Endothelial cell of umbilical vein (primary cell): ENCODE results near the gene CHMP6. TPM values are rescaled to one million over a fixed set of nuclear protein-coding genes. Genes with fewer than 3 reads are reported as not detected.

ENCODE experiments used
- BruUV-seq: library from RNA; stranded (reverse); fragments of 400-500 nt; replicated peaks from 2 replicates; lab custom pipeline; 2021; lab: Mats Ljungman, UMichigan
- CTCF ChIA-PET: fragments of 300-600, 350-600 bp; sonication (Branson Sonifier 250); formaldehyde crosslinking; loops from one replicate; lab custom pipeline; 2021; ENCODE audit warnings: antibody characterized with exemption, inconsistent platforms; lab: Charles Lee
- POLR2A ChIA-PET: fragments of 300-600, 350-600 bp; sonication (Branson Sonifier 250); formaldehyde crosslinking; loops from one replicate; lab custom pipeline; 2021; ENCODE audit warnings: antibody characterized with exemption, inconsistent platforms; lab: Charles Lee
- DNase-seq: peaks from one replicate; pipeline ENCODE4 v3.0.0-alpha.2; 2011; ENCODE audit warnings: low read depth, low spot score
- FAIRE-seq: peaks from 2 replicates; lab custom pipeline; 2011; peaks lifted over from hg19 to GRCh38; lab: Jason Lieb, UNC
- H2AFZ ChIP-seq: 2 replicates; pipeline ENCODE4 v1.6.0; 2012; ENCODE audit warnings: low read depth, low read length, control low read depth, inconsistent platforms
- H3K27ac ChIP-seq: 2 replicates; pipeline ENCODE4 v1.5.1; 2011; ENCODE audit warnings: low read depth, mild to moderate bottlenecking, control low read depth, low read length, moderate library complexity; ENCODE audit not compliant: insufficient read depth
- H3K27me3 ChIP-seq, 2 experiments: 2 replicates each; pipeline versions ENCODE4 v1.6.0 to v1.6.1; 2011; ENCODE audit warnings: low read length in 2 of 2, mixed read lengths in 1 of 2; ENCODE audit not compliant: control insufficient read depth in 2 of 2, insufficient read depth in 2 of 2
- H3K36me3 ChIP-seq, 2 experiments: 2 replicates in 1 of 2; 3 replicates in 1 of 2; pipeline ENCODE4 v1.5.1; 2011; ENCODE audit warnings: low read length in 2 of 2, mild to moderate bottlenecking in 1 of 2, moderate library complexity in 1 of 2; ENCODE audit not compliant: control insufficient read depth in 2 of 2, insufficient read depth in 2 of 2; ENCODE audit errors: extremely low read depth in 1 of 2
- H3K4me1 ChIP-seq: 3 replicates; pipeline ENCODE4 v1.5.1; 2011; ENCODE audit warnings: mild to moderate bottlenecking, low read length; ENCODE audit not compliant: control insufficient read depth, insufficient read depth; ENCODE audit errors: extremely low read depth
- H3K4me2 ChIP-seq: 2 replicates; pipeline ENCODE4 v1.6.1; 2011; ENCODE audit warnings: low read length, control low read depth, mixed read lengths; ENCODE audit not compliant: insufficient read depth
- H3K4me3 ChIP-seq, 3 experiments: fragments of 200-600 bp in 1 of 3; sonication (generic), shearing (Covaris generic) in 1 of 3; replicated peaks in 1 of 3; 2 replicates each; pipeline ENCODE4 v1.5.1; 2011 to 2016; ENCODE audit warnings: control low read depth in 3 of 3, low read length in 3 of 3, mild to moderate bottlenecking in 2 of 3, inconsistent platforms in 1 of 3, low read depth in 1 of 3, moderate library complexity in 1 of 3; ENCODE audit not compliant: insufficient read depth in 1 of 3
- H3K79me2 ChIP-seq: 2 replicates; pipeline ENCODE4 v1.6.0; 2012; ENCODE audit warnings: low read length, inconsistent platforms; ENCODE audit not compliant: control insufficient read depth, insufficient read depth
- H3K9ac ChIP-seq: replicated peaks from 2 replicates; pipeline ENCODE3; 2011; ENCODE audit warnings: low read length, control low read depth; ENCODE audit not compliant: insufficient read depth; ENCODE audit errors: extremely low read depth
- H3K9me1 ChIP-seq: replicated peaks from 3 replicates; pipeline ENCODE4 v1.6.0; 2011; ENCODE audit warnings: mild to moderate bottlenecking, low read length; ENCODE audit not compliant: control insufficient read depth, insufficient read depth; ENCODE audit errors: extremely low read depth
- H3K9me3 ChIP-seq: replicated peaks from 2 replicates; pipeline ENCODE4 v1.5.1; 2012; ENCODE audit warnings: low read length, inconsistent platforms; ENCODE audit not compliant: control insufficient read depth, insufficient read depth
- H4K20me1 ChIP-seq: replicated peaks from 2 replicates; pipeline ENCODE3; 2011; ENCODE audit warnings: mild to moderate bottlenecking, low read length; ENCODE audit not compliant: control insufficient read depth, insufficient read depth; ENCODE audit errors: extremely low read depth
- EZH2 ChIP-seq: IDR thresholded peaks from 2 replicates; pipeline ENCODE4 v1.6.1; 2012; ENCODE audit warnings: borderline replicate concordance, low read depth, mild to moderate bottlenecking, moderate library complexity, low read length, inconsistent platforms; ENCODE audit not compliant: severe bottlenecking
- FOS ChIP-seq: IDR thresholded peaks from 2 replicates; pipeline ENCODE4 v1.6.1; 2011; ENCODE audit warnings: mild to moderate bottlenecking, low read length, moderate library complexity, borderline replicate concordance; ENCODE audit not compliant: insufficient read depth
- GATA2 ChIP-seq: IDR thresholded peaks from 2 replicates; pipeline ENCODE4 v1.7.0; 2011; ENCODE audit warnings: low read depth, mild to moderate bottlenecking, moderate library complexity, mixed read lengths, low read length; ENCODE audit not compliant: insufficient read length, insufficient read depth
- JUN ChIP-seq: IDR thresholded peaks from 2 replicates; pipeline ENCODE4 v1.6.1; 2011; ENCODE audit warnings: borderline replicate concordance, low read depth; ENCODE audit not compliant: insufficient read length, insufficient read depth
- MYC ChIP-seq: IDR thresholded peaks from one replicate; pipeline ENCODE4 v1.6.1; 2011; ENCODE audit warnings: mild to moderate bottlenecking, low read depth, low read length
- POLR2AphosphoS5 ChIP-seq: IDR thresholded peaks from 2 replicates; pipeline ENCODE4 v1.6.1; 2012; ENCODE audit warnings: low read depth, mild to moderate bottlenecking, control low read depth, low read length, moderate library complexity; ENCODE audit not compliant: insufficient read depth
- dilution Hi-C: fragments of 300-500 bp; cut with MboI; formaldehyde crosslinking; loops from one replicate; pipeline ENCODE4 v1.15.0; 2019; ENCODE audit warnings: low sequenced_read_pairs; ENCODE audit not compliant: extremely low pct_ligation_motif_present
- intact Hi-C: fragments of 100-400 bp; cut with micrococcal nuclease; formaldehyde crosslinking; loops from one replicate; pipeline ENCODE4 v1.10.0; 2022
- polyA plus RNA-seq, 4 experiments: library from polyadenylated mRNA; depleted of rRNA in 3 of 4; stranded (reverse) in 3 of 4; unstranded in 1 of 4; fragments of >200 nt; gene quantifications; 2 replicates each; pipeline versions ENCODE4 v1.2.1 to v1.2.3, GENCODE V29; 2011 to 2012; ENCODE audit warnings: missing spikeins in 1 of 4
- total RNA-seq: library from RNA; stranded (reverse); gene quantifications from 2 replicates; pipeline ENCODE4 v1.2.3, GENCODE V29; 2021
- TF ChIP-seq, protein P1 (sequence below), 2 donors: IDR thresholded peaks; 1 replicate in 1 of 2; 2 replicates in 1 of 2; pipeline ENCODE4 v1.5.1; 2011; ENCODE audit warnings: low read length in 2 of 2, mild to moderate bottlenecking in 2 of 2, moderate library complexity in 2 of 2, control low read depth in 1 of 2, inconsistent platforms in 1 of 2, low read depth in 1 of 2; ENCODE audit not compliant: insufficient read depth in 1 of 2; ENCODE audit errors: extremely low read depth in 1 of 2
- TF ChIP-seq, protein P2 (sequence below): IDR thresholded peaks from 2 replicates; pipeline ENCODE4 v1.6.1; 2011; ENCODE audit not compliant: insufficient read depth, insufficient read length

Gene CHMP6
- total and polyA plus RNA-seq, 2 donors (not counting 3 experiments of a cell fraction or from before 2014, with no cell fraction given) = 42.5 to 48.5 TPM

DNA sequence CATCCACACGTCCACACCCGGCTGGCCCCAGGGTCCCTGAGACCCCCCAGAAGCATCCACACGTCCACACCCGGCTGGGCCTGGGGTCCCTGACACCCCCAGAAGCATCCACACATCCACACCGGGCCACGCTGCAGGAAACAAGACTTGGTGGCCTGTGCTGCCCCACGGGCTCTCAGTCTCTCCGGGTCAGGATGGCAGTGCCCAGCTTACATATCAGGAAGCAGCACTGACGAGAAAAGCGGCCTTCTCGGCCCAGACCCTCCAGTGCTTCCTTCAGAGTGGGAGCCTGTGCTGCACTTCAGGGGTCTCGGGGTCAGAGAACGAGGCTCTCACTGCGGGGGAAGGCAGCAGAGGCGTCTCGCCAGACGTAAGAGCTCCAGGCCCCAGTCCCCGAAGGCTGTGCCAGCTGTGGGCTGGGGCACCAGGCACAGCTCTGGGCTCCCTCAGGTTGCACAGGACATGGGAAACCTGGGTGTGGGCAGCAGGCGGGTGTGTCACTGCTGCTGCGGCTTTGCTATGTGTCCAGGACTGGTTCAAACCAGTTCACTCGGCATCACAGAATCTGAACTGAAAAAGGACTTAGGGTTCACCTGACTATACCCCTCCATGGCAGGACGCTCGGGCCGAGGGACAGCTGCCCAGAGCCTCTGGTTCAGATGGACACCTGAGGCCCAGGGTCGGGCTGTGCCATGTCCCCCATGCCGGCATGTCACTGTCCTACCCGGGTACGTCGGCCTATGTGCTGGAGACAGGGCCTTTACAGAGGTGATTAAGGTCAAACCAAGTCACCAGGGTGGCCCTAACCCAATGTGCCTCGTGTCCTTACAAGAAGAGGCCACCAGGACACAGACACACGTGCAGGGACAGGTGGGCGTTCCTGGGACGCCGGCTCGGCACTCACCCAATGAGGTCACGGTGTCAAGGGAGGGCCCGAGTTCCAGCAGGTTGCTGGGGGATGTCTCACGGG lies 40.2 kb upstream of the CHMP6 start:
- FAIRE-seq (no peak), DNase-seq (no peak)
- TF ChIP-seq JUN (no peak), MYC (no peak), GATA2 (no peak), EZH2 (no peak), FOS (no peak), POLR2AphosphoS5 (no peak)
- TF ChIP-seq, protein P1, sequence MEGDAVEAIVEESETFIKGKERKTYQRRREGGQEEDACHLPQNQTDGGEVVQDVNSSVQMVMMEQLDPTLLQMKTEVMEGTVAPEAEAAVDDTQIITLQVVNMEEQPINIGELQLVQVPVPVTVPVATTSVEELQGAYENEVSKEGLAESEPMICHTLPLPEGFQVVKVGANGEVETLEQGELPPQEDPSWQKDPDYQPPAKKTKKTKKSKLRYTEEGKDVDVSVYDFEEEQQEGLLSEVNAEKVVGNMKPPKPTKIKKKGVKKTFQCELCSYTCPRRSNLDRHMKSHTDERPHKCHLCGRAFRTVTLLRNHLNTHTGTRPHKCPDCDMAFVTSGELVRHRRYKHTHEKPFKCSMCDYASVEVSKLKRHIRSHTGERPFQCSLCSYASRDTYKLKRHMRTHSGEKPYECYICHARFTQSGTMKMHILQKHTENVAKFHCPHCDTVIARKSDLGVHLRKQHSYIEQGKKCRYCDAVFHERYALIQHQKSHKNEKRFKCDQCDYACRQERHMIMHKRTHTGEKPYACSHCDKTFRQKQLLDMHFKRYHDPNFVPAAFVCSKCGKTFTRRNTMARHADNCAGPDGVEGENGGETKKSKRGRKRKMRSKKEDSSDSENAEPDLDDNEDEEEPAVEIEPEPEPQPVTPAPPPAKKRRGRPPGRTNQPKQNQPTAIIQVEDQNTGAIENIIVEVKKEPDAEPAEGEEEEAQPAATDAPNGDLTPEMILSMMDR (IDR thresholded peaks at IDR 0.05; ENCODE audit: extremely low read depth in 1 of 2, insufficient read depth in 1 of 2, low read depth in 1 of 2, low read length in 2 of 2) = no peak
- TF ChIP-seq, protein P2, sequence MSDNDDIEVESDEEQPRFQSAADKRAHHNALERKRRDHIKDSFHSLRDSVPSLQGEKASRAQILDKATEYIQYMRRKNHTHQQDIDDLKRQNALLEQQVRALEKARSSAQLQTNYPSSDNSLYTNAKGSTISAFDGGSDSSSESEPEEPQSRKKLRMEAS = no peak
- BruUV-seq = no TSS peak
- Histone ChIP-seq H3K9me3 (no peaks in the 10 kb centered on the region), H2AFZ (no peak overlapping the region), H3K4me3 (no peak overlapping the region), H3K9me1 (no peaks in the 10 kb centered on the region), H3K36me3 (peaks cover 0 to 3% of the 10 kb centered on the region in 2 experiments), H4K20me1 (no peaks in the 10 kb centered on the region), H3K4me2 (no peak overlapping the region), H3K4me1 (no peaks in the 10 kb centered on the region), H3K79me2 (no peaks in the 10 kb centered on the region), H3K27me3 (no peaks in the 10 kb centered on the region), H3K27ac (no peak overlapping the region), H3K9ac (no peak overlapping the region)
- ChIA-PET POLR2A (no interaction called here), CTCF (no interaction called here)
- dilution Hi-C loops (no loop called here), intact Hi-C loops (no loop called here)
